SK-N-MC (cell line): ENCODE results near the gene HNRNPR.
"Not testable (repeated sequence)": the region's sequence is repeated elsewhere in the genome, so short reads cannot be mapped to it uniquely, and the experiment has no call there.

Experiments used
- DNase-seq: peaks from one replicate; pipeline ENCODE4 v3.0.0-alpha.2; 2011; ENCODE audit warnings: low read depth, low spot score
- H3K27ac ChIP-seq: fragments of 200-600 bp; sonication (generic); 2 replicates; pipeline ENCODE4 v1.5.1; 2016; ENCODE audit warnings: mixed run types
- H3K36me3 ChIP-seq: fragments of 200-600 bp; sonication (generic); 2 replicates; pipeline ENCODE4 v1.6.1; 2017; ENCODE audit warnings: antibody characterized with exemption, low read length, mixed read lengths; ENCODE audit not compliant: insufficient read depth
- H3K4me3 ChIP-seq: fragments of 200-600 bp; sonication (generic); 2 replicates; pipeline ENCODE4 v1.5.1; 2016
- H3K9ac ChIP-seq: fragments of 200-600 bp; sonication (generic); 2 replicates; pipeline ENCODE4 v1.8.0; 2017; ENCODE audit warnings: mixed run types, mixed read lengths; ENCODE audit not compliant: insufficient read length
- H3K9me3 ChIP-seq: fragments of 200-600 bp; sonication (generic); 2 replicates; pipeline ENCODE4 v1.6.1; 2017; ENCODE audit warnings: low read depth, mild to moderate bottlenecking, antibody characterized with exemption, low read length, moderate library complexity, mixed read lengths
- EZH2 ChIP-seq: fragments of 200-600 bp; sonication (generic); IDR thresholded peaks from one replicate; pipeline ENCODE4 v1.6.1; 2017; ENCODE audit warnings: antibody characterized with exemption
- FOXP2 ChIP-seq: optimal IDR thresholded peaks from 2 replicates; pipeline ENCODE3; 2011; ENCODE audit warnings: mild to moderate bottlenecking, moderate library complexity; ENCODE audit not compliant: insufficient read depth; ENCODE audit errors: extremely low read length, control extremely low read depth
- POLR2AphosphoS5 ChIP-seq: IDR thresholded peaks from 2 replicates; pipeline ENCODE4 v1.6.1; 2012; ENCODE audit warnings: mild to moderate bottlenecking, low read depth, low read length, borderline replicate concordance

The HNRNPR gene

GRCh38 chr1:23282957-23283356, 61.1 kb downstream of the HNRNPR start:
- no peak for TF ChIP-seq POLR2AphosphoS5
- no peak for TF ChIP-seq EZH2
- H3K9me3 ChIP-seq, result no peaks in the 10 kb centered on the region
- H3K4me3 ChIP-seq, result no peak overlapping the region
- no peak for DNase-seq
- no peak overlapping the region for H3K9ac ChIP-seq
- peaks cover 93% of the 10 kb centered on the region for H3K36me3 ChIP-seq
- peak overlapping the region; percentile 47; the same call in 1 of the 2 replicates for H3K27ac ChIP-seq

DNA sequence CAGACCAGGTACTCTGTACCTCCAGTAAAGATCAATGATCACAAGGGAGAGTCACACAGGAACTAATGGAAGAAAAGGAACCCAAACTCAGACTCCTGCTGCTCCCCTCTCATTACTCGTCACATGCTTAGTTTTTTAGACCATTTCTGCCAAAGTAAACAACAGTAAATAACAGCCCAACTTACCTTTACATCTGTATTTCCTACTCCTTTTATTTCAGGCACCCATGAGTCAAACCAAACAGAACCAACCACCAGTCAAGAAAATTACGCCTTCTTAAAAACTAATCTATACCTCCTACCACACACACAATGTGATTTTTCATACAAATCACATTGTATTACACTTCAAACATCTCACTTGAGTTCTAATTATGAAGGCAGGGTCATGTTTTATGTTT, 65.4 kb downstream of the HNRNPR start:
- H3K27ac ChIP-seq, result 0 out of 2 replicates have a peak overlapping the region, but pooled peaks have one; percentile 25
- H3K36me3 ChIP-seq, result peaks cover 54% of the 10 kb centered on the region
- no peak for DNase-seq
- no peaks in the 10 kb centered on the region for H3K9me3 ChIP-seq
- TF ChIP-seq POLR2AphosphoS5 (0 out of 2 replicates have a peak, but pooled peaks have one; percentile 3), EZH2 (no peak)
- H3K4me3 ChIP-seq, result no peak overlapping the region
- no peak overlapping the region for H3K9ac ChIP-seq

DNA sequence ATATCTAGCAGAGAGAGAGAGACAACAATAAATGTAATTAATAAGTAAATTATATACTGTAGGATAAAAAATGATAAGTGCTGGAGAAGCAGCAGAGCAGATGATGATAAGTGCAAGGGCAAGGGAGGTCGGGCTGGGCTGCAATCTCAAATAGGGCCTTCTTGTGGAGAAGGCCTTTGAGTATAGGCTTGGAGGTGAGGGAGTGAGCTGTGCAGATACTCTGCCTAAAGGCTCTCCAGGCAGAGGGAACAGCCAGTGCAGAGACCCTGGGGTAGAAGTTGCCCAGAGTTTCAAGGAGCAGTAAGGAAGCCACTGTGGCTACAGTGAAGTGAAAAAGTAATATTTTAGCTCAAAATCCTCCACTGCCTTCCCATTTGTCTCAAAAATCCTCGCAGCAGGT, 67.6 kb downstream of the HNRNPR start:
- no peak for DNase-seq
- H3K9me3 ChIP-seq, result no peaks in the 10 kb centered on the region
- H3K27ac ChIP-seq, result no peak overlapping the region
- H3K4me3 ChIP-seq, result no peak overlapping the region
- peaks cover 32% of the 10 kb centered on the region for H3K36me3 ChIP-seq
- no peak for TF ChIP-seq POLR2AphosphoS5
- no peak for TF ChIP-seq FOXP2
- TF ChIP-seq EZH2, result no peak
- no peak overlapping the region for H3K9ac ChIP-seq

DNA sequence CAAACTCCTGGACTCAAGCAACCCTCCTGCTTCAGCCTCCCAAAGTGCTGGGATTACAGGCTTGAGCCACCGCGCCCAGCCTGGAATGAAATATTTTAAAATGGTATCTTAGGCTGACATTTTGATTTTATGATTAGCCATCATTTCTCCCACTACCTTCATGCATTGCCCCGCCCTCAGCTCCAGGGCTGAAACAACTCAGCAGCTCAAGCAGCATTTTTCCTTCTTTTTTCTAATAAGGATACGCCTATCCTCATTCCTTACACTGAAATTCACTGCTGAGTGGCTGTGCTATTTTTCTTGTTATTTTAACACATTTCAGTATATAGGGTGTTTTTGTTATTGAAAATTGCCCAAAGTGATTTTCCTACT, 70.0 kb downstream of the HNRNPR start:
- no peak for DNase-seq
- no peak for TF ChIP-seq POLR2AphosphoS5
- H3K9me3 ChIP-seq, result no peaks in the 10 kb centered on the region

GRCh38 chr1:23273450-23274133, 70.5 kb downstream of the HNRNPR start:
- no peak for TF ChIP-seq POLR2AphosphoS5
- TF ChIP-seq FOXP2, result no peak
- TF ChIP-seq EZH2, result no peak
- H3K36me3 ChIP-seq, result peaks cover 4% of the 10 kb centered on the region
- no peak overlapping the region for H3K4me3 ChIP-seq
- no peak overlapping the region for H3K9ac ChIP-seq
- no peak overlapping the region for H3K27ac ChIP-seq
- DNase-seq, result no peak
- no peaks in the 10 kb centered on the region for H3K9me3 ChIP-seq

More for the DNA sequence above, 70.0 kb downstream of the HNRNPR start:
- Histone ChIP-seq H3K4me3 (no peak overlapping the region), H3K9ac (no peak overlapping the region), H3K36me3 (peaks cover 8% of the 10 kb centered on the region), H3K27ac (no peak overlapping the region)

DNA sequence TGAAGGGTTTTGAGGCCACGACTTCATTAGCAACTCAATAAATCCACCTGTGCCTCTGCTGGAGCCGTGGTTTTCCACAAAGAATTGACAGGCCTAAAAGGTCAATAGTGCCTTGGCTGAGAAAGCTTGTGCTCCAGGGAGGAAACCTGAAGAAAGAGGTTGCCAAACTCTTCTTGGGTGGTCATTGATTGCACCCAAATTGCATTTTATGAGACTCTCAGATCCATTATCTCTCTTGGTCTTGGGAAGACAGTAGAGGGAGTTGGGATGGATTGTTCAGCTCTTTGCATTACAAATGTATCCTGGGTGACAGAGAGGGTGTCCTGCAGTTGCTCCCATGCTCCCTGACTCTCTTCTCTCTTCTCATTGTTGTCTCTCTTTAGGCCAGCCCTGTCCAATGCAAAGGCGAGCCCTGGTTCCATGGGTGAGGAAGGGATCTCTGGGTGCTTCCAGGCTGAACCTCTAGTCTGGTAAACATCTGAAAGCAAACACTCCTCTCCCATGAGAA, 80.7 kb downstream of the HNRNPR start:
- TF ChIP-seq FOXP2 (no peak), POLR2AphosphoS5 (no peak), EZH2 (no peak)
- Histone ChIP-seq H3K9me3 (no peaks in the 10 kb centered on the region), H3K9ac (no peak overlapping the region), H3K4me3 (no peak overlapping the region), H3K36me3 (no peaks in the 10 kb centered on the region), H3K27ac (no peak overlapping the region)
- DNase-seq, result no peak

- H3K36me3 ChIP-seq, DNase-seq, H3K9me3 ChIP-seq, H3K27ac ChIP-seq, H3K9ac ChIP-seq, H3K4me3 ChIP-seq: not testable (repeated sequence)
Observed at GRCh38 chr1:23258082-23258481, 86.0 kb downstream of the HNRNPR start.

DNA sequence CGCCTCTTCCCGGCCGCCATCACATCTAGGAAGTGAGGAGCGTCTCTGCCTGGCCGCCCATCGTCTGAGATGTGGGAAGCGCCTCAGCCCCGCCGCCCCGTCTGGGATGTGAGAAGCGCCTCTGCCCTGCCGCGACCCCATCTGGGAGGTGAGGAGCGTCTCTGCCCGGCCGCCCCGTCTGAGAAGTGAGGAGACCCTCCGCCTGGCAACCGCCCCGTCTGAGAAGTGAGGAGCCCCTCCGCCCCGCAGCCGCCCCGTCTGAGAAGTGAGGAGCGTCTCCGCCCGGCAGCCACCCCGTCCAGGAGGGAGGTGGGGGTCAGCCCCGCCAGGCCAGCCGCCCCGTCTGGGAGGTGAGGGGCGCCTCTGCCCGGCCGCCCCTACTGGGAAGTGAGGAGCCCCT, 86.7 kb downstream of the HNRNPR start:
- not testable (repeated sequence) for H3K9me3 ChIP-seq, DNase-seq, H3K27ac ChIP-seq, H3K36me3 ChIP-seq, H3K9ac ChIP-seq, H3K4me3 ChIP-seq
